Left lung (tissue), 10 donors: ENCODE data around the gene FCHSD2. TPM values are rescaled to one million over a fixed set of nuclear protein-coding genes. Genes with fewer than 3 reads are reported as not detected.
"Not testable (repeated sequence)": the region's sequence is repeated elsewhere in the genome, so short reads cannot be mapped to it uniquely, and the experiment has no call there.

Experiments
- ATAC-seq: fragments of 200-7000 bp; cut with Tn5 transposase; one replicate; pipeline ENCODE4 v1.9.1; 2020; ENCODE audit warnings: moderate library complexity
- DNase-seq, 4 donors: peaks; one replicate each; pipeline ENCODE4 v3.0.0-alpha.2; 2013 to 2020
- H3K27ac ChIP-seq, 2 donors: fragments of 200-600 bp; sonication (generic) in 1 of 2; one replicate each; pipeline versions ENCODE4 v1.5.0 to v1.8.0; 2020 to 2021
- H3K27me3 ChIP-seq, 2 donors: fragments of 200-600 bp; sonication (generic) in 1 of 2; one replicate each; pipeline versions ENCODE4 v1.5.0 to v1.8.0; 2020 to 2021
- H3K36me3 ChIP-seq, 2 donors: fragments of 200-600 bp; sonication (generic) in 1 of 2; one replicate each; pipeline versions ENCODE4 v1.5.0 to v1.8.0; 2020 to 2021
- H3K4me1 ChIP-seq, 2 donors: fragments of 200-600 bp; one replicate each; pipeline ENCODE4 v1.8.0; 2021
- H3K4me3 ChIP-seq, 2 donors: fragments of 200-600 bp; sonication (generic) in 1 of 2; one replicate each; pipeline versions ENCODE4 v1.5.0 to v1.8.0; 2020 to 2021; ENCODE audit warnings: mild to moderate bottlenecking in 1 of 2
- H3K9me3 ChIP-seq, 2 donors: fragments of 200-600 bp; sonication (generic) in 1 of 2; one replicate each; pipeline versions ENCODE4 v1.5.0 to v1.8.0; 2020 to 2021
- CTCF ChIP-seq, 2 donors: fragments of 200-600 bp; sonication (generic) in 1 of 2; IDR thresholded peaks; one replicate each; pipeline versions ENCODE4 v1.5.0 to v1.8.0; 2021; ENCODE audit warnings: antibody characterized with exemption in 2 of 2
- intact Hi-C, 2 donors: fragments of 100-400 bp; cut with DNase I; formaldehyde crosslinking; loops; one replicate each; pipeline versions ENCODE4 v1.11.2 to v1.14.2; 2022
- polyA plus RNA-seq, 6 donors: library from polyadenylated mRNA; unstranded; fragments of 120-200 nt; gene quantifications; one replicate each; pipeline ENCODE4 v1.2.1, GENCODE V29; 2013; ENCODE audit not compliant: insufficient read length in 6 of 6
- total RNA-seq, 2 donors: library from RNA; stranded (reverse); fragmentation: NEBNext Ultra II Directional; extraction: Animal tissue kit (Norgen Biotek cat#: 25700); gene quantifications; one replicate each; pipeline ENCODE4 v1.2.1, GENCODE V29; 2021
- donor health status: DM: no; HTN: yes; CAD: no.
- donor health status: DM: no; HTN: no; CAD: no.

The FCHSD2 gene
- total and polyA plus RNA-seq, 8 donors = 46.2 to 58.2 (median 48.5) TPM

- H3K27me3 ChIP-seq = no peaks in the 10 kb centered on the region
- H3K36me3 ChIP-seq = peaks cover 0 to 14% of the 10 kb centered on the region in 2 donors
- peak; percentile 37 for ATAC-seq
- peak overlapping the region; percentile 66 to 98 for H3K27ac ChIP-seq
- DNase-seq = no peak
- H3K4me1 ChIP-seq = peaks cover 12 to 79% of the 10 kb centered on the region in 2 donors
- H3K4me3 ChIP-seq = no peak overlapping the region
- no peaks in the 10 kb centered on the region for H3K9me3 ChIP-seq
- intact Hi-C loops = no loop called here
- no peak for TF ChIP-seq CTCF (IDR thresholded peaks at IDR 0.05)
Measured at GRCh38 chr11:72807792-72808191, 334.3 kb downstream of the FCHSD2 start.

GRCh38 chr11:72807021-72807693 is 335.0 kb downstream of the FCHSD2 start:
- TF ChIP-seq CTCF (IDR thresholded peaks at IDR 0.05) = no peak
- Histone ChIP-seq H3K27me3 (no peaks in the 10 kb centered on the region), H3K4me1 (peaks cover 8 to 72% of the 10 kb centered on the region in 2 donors), H3K36me3 (peaks cover 0 to 14% of the 10 kb centered on the region in 2 donors), H3K9me3 (no peaks in the 10 kb centered on the region), H3K27ac (peak overlapping the region; percentile 66 to 98), H3K4me3 (no peak overlapping the region)
- DNase-seq (no peak), ATAC-seq (peak; percentile 55)
- intact Hi-C loops = no loop called here

- ATAC-seq, H3K27me3 ChIP-seq, DNase-seq, intact Hi-C loops, H3K4me3 ChIP-seq, H3K9me3 ChIP-seq: not testable (repeated sequence)
- peak overlapping the region; percentile 33 to 98 for H3K27ac ChIP-seq
- peaks cover 0 to 14% of the 10 kb centered on the region in 2 donors for H3K36me3 ChIP-seq
- H3K4me1 ChIP-seq = peaks cover 5 to 65% of the 10 kb centered on the region in 2 donors
Measured at GRCh38 chr11:72806378-72806777, 335.7 kb downstream of the FCHSD2 start.

- DNase-seq (no peak), ATAC-seq (no peak)
- peaks cover 0 to 53% of the 10 kb centered on the region in 2 donors for H3K4me1 ChIP-seq
- intact Hi-C loops = no loop called here
- peak overlapping the region in 1 of 2 donors; percentile 98 for H3K27ac ChIP-seq
- H3K4me3 ChIP-seq = no peak overlapping the region
- TF ChIP-seq CTCF (IDR thresholded peaks at IDR 0.05) = no peak
- H3K36me3 ChIP-seq = peaks cover 0 to 14% of the 10 kb centered on the region in 2 donors
- H3K27me3 ChIP-seq = no peaks in the 10 kb centered on the region
- no peaks in the 10 kb centered on the region for H3K9me3 ChIP-seq
Measured at GRCh38 chr11:72805216-72805615, 336.9 kb downstream of the FCHSD2 start.

- Histone ChIP-seq H3K9me3 (no peaks in the 10 kb centered on the region), H3K27me3 (no peaks in the 10 kb centered on the region), H3K4me3 (no peak overlapping the region), H3K36me3 (no peaks in the 10 kb centered on the region), H3K4me1 (peaks cover 0 to 29% of the 10 kb centered on the region in 2 donors), H3K27ac (no peak overlapping the region)
- TF ChIP-seq CTCF (IDR thresholded peaks at IDR 0.05) = no peak
- ATAC-seq (no peak), DNase-seq (no peak)
- intact Hi-C loops = no loop called here
Measured at GRCh38 chr11:72802822-72803221, 339.3 kb downstream of the FCHSD2 start.

- intact Hi-C loops = no loop called here
- H3K36me3 ChIP-seq = no peaks in the 10 kb centered on the region
- H3K27me3 ChIP-seq = no peaks in the 10 kb centered on the region
- H3K4me1 ChIP-seq = peaks cover 0 to 9% of the 10 kb centered on the region in 2 donors
- H3K27ac ChIP-seq = no peak overlapping the region
- H3K4me3 ChIP-seq = no peak overlapping the region
- ATAC-seq = no peak
- no peaks in the 10 kb centered on the region for H3K9me3 ChIP-seq
- no peak for DNase-seq
- TF ChIP-seq CTCF (IDR thresholded peaks at IDR 0.05) = no peak
Measured at GRCh38 chr11:72799441-72799840, 342.7 kb downstream of the FCHSD2 start.
